Urinary bladder (tissue), 4 donors: Measurements from ENCODE around the gene BTBD9. TPM values are rescaled to one million over a fixed set of nuclear protein-coding genes. Genes with fewer than 3 reads are reported as not detected.

ENCODE experiments used
- DNase-seq: peaks from one replicate; pipeline ENCODE4 v3.0.0-alpha.2; 2015; ENCODE audit errors: extremely low spot score
- H3K27ac ChIP-seq: one replicate; pipeline ENCODE4 v1.5.1; 2013; ENCODE audit warnings: low read depth, mild to moderate bottlenecking, moderate library complexity
- H3K36me3 ChIP-seq: one replicate; pipeline ENCODE4 v1.6.1; 2013; ENCODE audit warnings: mild to moderate bottlenecking, moderate library complexity; ENCODE audit not compliant: insufficient read depth
- H3K4me1 ChIP-seq: one replicate; pipeline ENCODE4 v1.6.1; 2013; ENCODE audit warnings: mild to moderate bottlenecking, moderate library complexity; ENCODE audit not compliant: insufficient read depth
- H3K4me3 ChIP-seq: one replicate; pipeline ENCODE4 v1.5.1; 2013; ENCODE audit warnings: low read depth, low read length
- WGBS: extraction: QIAGEN DNeasy Blood & Tissue Kit; methylation state at CpG from one replicate; pipeline ENCODE4 v1.1.7; 2013; 5-methylcytosine and 5-hydroxymethylcytosine counted together
- polyA plus RNA-seq: library from polyadenylated mRNA; stranded (reverse); fragments of 200-250 nt; gene quantifications from one replicate; pipeline ENCODE4 v1.2.3, GENCODE V29; 2013
- total RNA-seq: library from RNA; depleted of rRNA; stranded (reverse); fragments of >200 nt; gene quantifications from one replicate; pipeline ENCODE4 v1.2.3, GENCODE V29; 2014
- donor health status: healthy with polysubstance abuse.
- donor health status: healthy.

BTBD9 gene
- total and polyA plus RNA-seq, 2 donors, result 5.3 to 34.2 TPM

- no peak overlapping the region for H3K4me3 ChIP-seq
- no peaks in the 10 kb centered on the region for H3K4me1 ChIP-seq
- no peaks in the 10 kb centered on the region for H3K36me3 ChIP-seq
- H3K27ac ChIP-seq, result no peak overlapping the region
- WGBS, result 94% methylated on average over 8 of the region's 8 CpGs
- no peak for DNase-seq
These were observed 431.7 kb downstream of the BTBD9 start for GRCh38 chr6:38208028-38208427.

DNA sequence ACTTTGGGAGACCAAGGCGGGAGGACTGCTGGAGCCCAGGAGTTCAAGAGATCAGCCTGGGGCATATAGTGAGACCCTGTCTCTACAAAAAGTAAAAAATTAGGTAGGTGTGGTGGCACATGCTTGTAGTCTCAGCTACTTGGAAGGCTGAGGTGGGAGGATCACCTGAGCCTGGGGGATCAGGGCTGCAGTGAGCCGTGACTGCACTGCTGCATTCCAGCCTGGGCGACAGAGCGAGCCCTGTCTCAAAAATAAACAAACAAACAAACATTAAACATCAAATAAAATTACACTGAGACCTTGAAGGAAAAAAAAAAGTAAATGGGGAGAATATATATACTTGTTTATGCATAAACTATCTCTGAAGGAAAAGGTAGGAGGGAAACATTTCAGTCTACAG lies 432.4 kb downstream of the BTBD9 start:
- no peaks in the 10 kb centered on the region for H3K4me1 ChIP-seq
- no peak for DNase-seq
- no peak overlapping the region for H3K27ac ChIP-seq
- whole genome bisulfite sequencing, result 91% methylated on average over 4 of the region's 4 CpGs
- no peak overlapping the region for H3K4me3 ChIP-seq
- H3K36me3 ChIP-seq, result no peaks in the 10 kb centered on the region

DNA sequence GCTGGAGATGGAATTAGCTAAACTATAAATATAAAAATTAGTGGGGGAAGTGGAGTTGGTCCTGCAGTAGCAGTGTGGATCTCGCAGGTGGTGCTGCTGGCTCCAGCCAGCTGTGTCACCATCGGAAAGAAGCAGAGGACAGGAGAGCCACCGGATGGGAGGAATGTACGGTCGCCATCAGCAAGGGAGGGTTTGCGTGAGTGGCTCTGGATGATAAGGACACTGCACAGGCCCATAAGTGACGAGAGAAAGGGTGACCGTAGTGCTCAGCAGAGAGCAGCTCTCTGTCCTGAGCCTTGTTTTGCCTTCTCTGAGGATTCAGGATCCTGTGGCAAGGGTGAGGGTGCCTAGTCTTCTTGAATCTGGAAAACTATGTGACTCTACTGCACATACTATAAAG lies 441.5 kb downstream of the BTBD9 start:
- no peak overlapping the region for H3K27ac ChIP-seq
- no peaks in the 10 kb centered on the region for H3K36me3 ChIP-seq
- WGBS, result 92% methylated on average over 8 of the region's 8 CpGs
- H3K4me1 ChIP-seq, result no peaks in the 10 kb centered on the region
- H3K4me3 ChIP-seq, result no peak overlapping the region
- no peak for DNase-seq

- 96% methylated on average over 5 of the region's 5 CpGs for WGBS
- Histone ChIP-seq H3K4me3 (no peak overlapping the region), H3K4me1 (no peaks in the 10 kb centered on the region), H3K36me3 (no peaks in the 10 kb centered on the region), H3K27ac (no peak overlapping the region)
- no peak for DNase-seq
These were observed 444.6 kb downstream of the BTBD9 start for GRCh38 chr6:38195113-38195635.

DNA sequence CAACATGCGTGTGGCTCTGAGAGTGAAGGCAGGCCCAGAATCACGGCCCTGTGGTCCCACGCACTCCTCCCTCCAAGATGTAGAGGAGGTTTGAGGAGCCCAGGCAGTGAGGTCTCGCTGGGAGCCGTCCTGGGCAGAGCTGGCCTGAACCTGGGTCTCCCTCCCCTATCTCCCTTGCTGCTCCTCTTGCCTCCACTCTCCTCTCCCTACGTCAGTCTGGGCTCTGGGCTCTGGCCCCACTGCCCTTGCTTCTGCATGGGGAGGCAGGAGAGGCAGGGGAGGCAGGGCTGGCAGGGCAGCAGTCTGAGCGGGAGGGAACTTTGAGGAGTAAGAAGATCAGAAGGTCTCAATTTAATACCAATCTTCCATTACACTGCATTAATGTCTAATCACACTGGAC lies 445.1 kb downstream of the BTBD9 start:
- Histone ChIP-seq H3K4me3 (no peak overlapping the region), H3K4me1 (no peaks in the 10 kb centered on the region), H3K36me3 (no peaks in the 10 kb centered on the region), H3K27ac (no peak overlapping the region)
- WGBS, result 94% methylated on average over 7 of the region's 7 CpGs
- no peak for DNase-seq

DNA sequence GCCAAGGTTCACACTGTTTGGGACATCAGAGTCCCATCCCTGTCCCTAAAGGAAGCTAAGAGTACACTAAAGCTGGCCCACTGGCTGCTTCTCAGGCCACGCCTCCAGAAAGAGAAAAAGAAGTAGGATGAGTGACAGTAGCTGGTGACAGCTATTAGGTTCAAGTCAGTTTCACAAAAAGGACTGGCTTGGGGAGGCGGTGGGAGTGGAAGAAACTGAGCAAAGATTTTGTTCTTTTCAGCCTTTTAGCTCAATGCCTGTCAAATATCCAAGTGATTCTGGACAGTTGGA lies 445.5 kb downstream of the BTBD9 start:
- H3K4me3 ChIP-seq, result no peak overlapping the region
- no peak overlapping the region for H3K27ac ChIP-seq
- no peak for DNase-seq
- H3K36me3 ChIP-seq, result no peaks in the 10 kb centered on the region
- 97% methylated on average over 2 of the region's 2 CpGs for WGBS
- no peaks in the 10 kb centered on the region for H3K4me1 ChIP-seq

GRCh38 chr6:38193481-38194281 lies 446.0 kb downstream of the BTBD9 start:
- Histone ChIP-seq H3K4me1 (no peaks in the 10 kb centered on the region), H3K27ac (no peak overlapping the region), H3K36me3 (no peaks in the 10 kb centered on the region), H3K4me3 (no peak overlapping the region)
- no peak for DNase-seq
- 86% methylated on average over 9 of the region's 9 CpGs for WGBS

GRCh38 chr6:38193051-38193450 lies 446.7 kb downstream of the BTBD9 start:
- Histone ChIP-seq H3K36me3 (no peaks in the 10 kb centered on the region), H3K4me1 (no peaks in the 10 kb centered on the region), H3K27ac (no peak overlapping the region), H3K4me3 (no peak overlapping the region)
- 93% methylated on average over 7 of the region's 7 CpGs for WGBS
- no peak for DNase-seq

GRCh38 chr6:38192487-38192886 lies 447.2 kb downstream of the BTBD9 start:
- 69% methylated on average over 5 of the region's 5 CpGs for WGBS

DNA sequence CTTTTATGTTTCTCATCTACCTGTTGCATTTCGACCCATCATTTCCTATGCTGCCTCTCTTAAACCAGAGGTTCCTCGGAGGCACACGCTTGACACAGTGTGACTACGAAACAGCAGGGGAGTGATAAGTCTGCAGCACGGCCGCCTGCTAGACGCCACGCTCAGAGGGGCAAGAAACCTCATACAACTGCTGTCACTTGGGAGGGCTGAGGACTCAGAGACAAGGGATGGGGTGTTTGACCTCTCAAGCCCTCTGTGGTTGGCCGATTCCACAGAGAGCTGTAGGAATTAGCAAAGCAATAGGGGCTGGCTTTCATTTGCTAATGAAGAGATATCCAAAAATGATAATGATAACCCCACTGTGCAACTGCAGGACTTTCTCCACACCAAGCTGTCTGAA lies 447.7 kb downstream of the BTBD9 start:
- DNase-seq, result no peak
- Histone ChIP-seq H3K4me3 (no peak overlapping the region), H3K4me1 (no peaks in the 10 kb centered on the region), H3K36me3 (no peaks in the 10 kb centered on the region), H3K27ac (no peak overlapping the region)
- WGBS, result 86% methylated on average over 9 of the region's 9 CpGs

More at GRCh38 chr6:38192487-38192886, 447.2 kb downstream of the BTBD9 start:
- no peak for DNase-seq
- Histone ChIP-seq H3K36me3 (no peaks in the 10 kb centered on the region), H3K27ac (no peak overlapping the region), H3K4me3 (no peak overlapping the region), H3K4me1 (no peaks in the 10 kb centered on the region)

DNA sequence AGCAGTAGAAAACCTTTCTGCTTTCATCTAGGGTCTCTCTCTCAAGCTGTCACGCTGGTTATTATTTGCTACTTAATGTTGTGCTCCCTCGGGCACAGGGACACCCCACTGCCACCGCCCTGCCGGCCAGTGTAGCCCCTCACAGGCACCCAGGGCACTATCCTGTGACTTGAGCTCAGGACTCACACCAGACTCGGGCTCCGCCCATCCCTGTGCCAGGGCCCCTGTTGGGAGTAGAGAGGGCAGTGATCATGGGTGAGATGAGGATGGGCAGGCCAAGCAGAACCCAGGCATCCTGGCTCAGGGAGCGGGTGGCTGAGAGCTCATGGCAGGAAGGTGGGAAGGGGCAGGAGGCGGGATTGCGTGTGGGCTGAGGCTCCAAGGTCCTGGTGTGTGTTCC lies 448.3 kb downstream of the BTBD9 start:
- 89% methylated on average over 9 of the region's 9 CpGs for WGBS
- no peak for DNase-seq
- no peak overlapping the region for H3K4me3 ChIP-seq
- H3K27ac ChIP-seq, result no peak overlapping the region
- H3K36me3 ChIP-seq, result no peaks in the 10 kb centered on the region
- no peaks in the 10 kb centered on the region for H3K4me1 ChIP-seq

GRCh38 chr6:38188677-38189335 lies 450.9 kb downstream of the BTBD9 start:
- WGBS, result 95% methylated on average over 14 of the region's 14 CpGs
- no peak for DNase-seq
- Histone ChIP-seq H3K36me3 (no peaks in the 10 kb centered on the region), H3K4me3 (no peak overlapping the region), H3K27ac (no peak overlapping the region), H3K4me1 (no peaks in the 10 kb centered on the region)

GRCh38 chr6:38187811-38188590 lies 451.7 kb downstream of the BTBD9 start:
- Histone ChIP-seq H3K4me1 (no peaks in the 10 kb centered on the region), H3K36me3 (no peaks in the 10 kb centered on the region), H3K27ac (no peak overlapping the region), H3K4me3 (no peak overlapping the region)
- no peak for DNase-seq
- 91% methylated on average over 20 of the region's 20 CpGs for WGBS

- H3K4me3 ChIP-seq, result no peak overlapping the region
- H3K36me3 ChIP-seq, result no peaks in the 10 kb centered on the region
- no peak overlapping the region for H3K27ac ChIP-seq
- WGBS, result 70% methylated on average over 8 of the region's 8 CpGs
- DNase-seq, result no peak
- H3K4me1 ChIP-seq, result no peaks in the 10 kb centered on the region
These were observed 452.4 kb downstream of the BTBD9 start for GRCh38 chr6:38187325-38187724.
